ENCODE results near the gene SNRNP25.
"Not testable (repeated sequence)": the region's sequence is repeated elsewhere in the genome, so short reads cannot be mapped to it uniquely, and the experiment has no call there.

Gene SNRNP25

DNA sequence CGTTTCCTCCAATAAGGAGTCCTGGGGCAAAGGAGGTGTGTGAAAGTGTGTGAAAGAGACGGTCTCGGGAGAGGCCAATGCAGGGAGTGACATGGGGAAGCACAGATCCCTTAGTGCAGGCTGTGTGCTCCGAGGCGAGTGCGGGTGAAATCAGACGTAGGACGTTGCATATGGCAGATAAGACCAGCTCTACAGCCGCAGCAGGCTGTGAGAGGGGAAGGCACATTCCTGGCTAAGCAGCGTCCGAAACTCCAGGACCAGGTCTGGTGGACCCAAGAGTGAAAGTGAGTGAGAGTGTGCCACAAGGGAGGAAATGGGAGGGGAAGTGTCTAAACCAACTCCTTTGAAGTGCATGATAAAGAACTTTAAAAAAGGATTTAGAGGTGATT, 11.6 kb upstream of the SNRNP25 start:
- no peak for DNase-seq

DNA sequence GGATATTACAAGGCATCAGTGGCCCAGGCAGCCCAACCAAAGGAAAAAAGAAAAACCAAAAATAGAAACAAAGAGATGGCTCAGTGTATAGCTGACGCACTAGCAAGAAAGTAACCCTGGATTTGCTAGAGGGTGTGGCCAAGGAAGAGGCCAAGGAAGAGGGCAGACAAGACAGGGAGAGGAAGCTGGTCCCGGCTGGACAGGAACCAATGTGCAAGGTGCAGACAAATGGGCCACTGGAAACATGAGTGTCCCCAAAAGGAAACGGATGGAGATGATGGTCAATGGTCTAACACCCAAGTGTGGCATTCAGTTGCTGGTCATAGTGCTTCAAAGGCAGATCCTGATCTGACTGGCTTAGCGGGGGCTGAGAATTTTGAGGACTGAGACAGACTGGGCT, 10.9 kb upstream of the SNRNP25 start:
- no peak for DNase-seq

DNA sequence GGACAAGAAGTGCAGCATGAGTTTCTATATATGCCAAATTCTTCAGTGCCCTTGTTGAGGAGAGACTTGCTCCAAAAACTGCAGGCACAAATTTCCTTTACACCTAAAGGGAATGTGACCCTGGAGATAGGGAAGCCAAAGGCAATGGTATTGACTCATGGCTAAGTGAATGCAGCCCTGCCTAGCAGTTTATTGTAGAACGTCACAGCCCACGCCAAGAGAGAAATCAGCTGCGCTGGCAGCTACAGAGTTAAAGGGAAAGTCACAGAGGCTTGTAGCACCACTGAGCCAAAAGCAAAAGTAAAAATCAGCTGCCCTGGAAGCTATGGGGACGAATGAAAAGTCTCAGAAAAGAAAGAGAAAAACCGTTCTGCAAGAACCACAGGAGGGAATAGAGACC, 10.3 kb upstream of the SNRNP25 start:
- DNase-seq: no peak

DNA sequence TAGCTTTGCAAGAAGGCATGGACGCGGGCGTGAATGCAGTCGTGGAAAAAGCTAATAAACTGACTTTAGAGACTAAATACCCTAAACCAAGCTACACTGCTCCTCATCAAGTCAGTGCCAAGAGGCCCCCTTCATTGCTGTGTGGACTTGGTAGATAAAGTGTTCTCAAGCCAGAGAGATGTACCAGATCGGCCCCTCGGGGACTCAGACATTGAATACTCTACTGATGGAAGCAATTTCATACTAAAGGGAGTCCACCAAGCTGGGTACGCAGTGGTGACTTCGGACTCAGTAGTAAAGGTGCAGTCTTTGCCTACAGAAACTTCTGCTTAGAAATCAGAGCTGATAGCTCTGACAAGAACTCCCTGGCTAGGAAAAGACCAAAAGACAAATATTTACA, 9.0 kb upstream of the SNRNP25 start:
- no peak for DNase-seq

DNA sequence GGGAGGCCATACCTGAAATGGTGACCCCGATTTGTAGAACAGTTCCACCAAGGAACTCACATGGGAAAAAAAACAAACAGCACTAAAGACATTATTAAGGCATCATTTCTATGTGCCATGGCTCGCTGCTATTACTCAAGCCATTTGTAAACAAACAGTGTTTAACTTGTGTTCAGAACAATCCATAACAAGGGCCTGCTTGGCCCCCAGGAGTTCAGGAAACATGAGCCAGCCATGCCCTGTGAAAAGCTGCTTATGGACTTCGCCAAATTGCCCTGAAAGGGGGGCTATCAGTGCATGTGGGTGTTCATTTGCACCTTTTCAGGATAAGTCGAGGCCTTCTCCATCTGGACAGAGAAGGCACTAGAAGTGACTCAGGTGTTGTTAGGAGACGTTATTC, 8.2 kb upstream of the SNRNP25 start:
- DNase-seq: no peak

DNA sequence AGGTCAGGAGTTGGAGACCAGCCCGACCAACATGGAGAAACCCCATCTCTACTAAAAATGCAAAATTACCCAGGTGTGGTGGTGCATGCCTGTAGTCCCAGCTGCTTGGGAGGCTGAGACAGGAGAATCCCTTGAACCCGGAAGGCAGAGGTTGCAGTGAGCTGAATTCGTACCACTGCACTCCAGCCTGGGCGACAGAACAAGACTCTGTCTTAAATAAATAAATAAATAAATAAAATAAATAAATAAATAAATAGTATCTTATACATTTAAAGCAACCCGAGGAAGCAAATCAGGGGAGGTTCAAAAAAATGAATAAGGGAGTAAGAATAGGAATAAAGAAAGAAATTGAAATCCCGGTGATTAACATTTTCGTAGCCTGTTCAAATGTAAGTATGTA, 7.1 kb upstream of the SNRNP25 start:
- DNase-seq: not testable (repeated sequence)

DNA sequence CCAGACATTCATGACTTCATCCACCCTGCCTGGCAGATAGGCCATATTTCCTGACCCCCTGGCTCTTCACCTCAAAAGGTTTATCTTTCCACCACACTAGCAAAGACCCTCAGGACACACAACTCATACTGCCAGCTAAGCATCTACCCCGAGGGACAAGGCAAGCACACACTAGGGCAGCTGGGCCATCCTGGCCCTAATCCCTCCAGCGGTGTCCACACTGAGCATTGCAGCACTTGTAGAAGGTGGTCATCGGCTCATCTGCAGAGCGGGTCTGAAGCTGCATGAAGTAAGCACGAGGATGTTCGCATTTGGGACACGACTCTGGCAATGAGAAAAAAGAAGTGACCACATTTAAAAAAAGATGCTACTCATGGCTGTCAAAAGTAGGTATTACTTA, 6.4 kb upstream of the SNRNP25 start:
- DNase-seq: no peak

DNA sequence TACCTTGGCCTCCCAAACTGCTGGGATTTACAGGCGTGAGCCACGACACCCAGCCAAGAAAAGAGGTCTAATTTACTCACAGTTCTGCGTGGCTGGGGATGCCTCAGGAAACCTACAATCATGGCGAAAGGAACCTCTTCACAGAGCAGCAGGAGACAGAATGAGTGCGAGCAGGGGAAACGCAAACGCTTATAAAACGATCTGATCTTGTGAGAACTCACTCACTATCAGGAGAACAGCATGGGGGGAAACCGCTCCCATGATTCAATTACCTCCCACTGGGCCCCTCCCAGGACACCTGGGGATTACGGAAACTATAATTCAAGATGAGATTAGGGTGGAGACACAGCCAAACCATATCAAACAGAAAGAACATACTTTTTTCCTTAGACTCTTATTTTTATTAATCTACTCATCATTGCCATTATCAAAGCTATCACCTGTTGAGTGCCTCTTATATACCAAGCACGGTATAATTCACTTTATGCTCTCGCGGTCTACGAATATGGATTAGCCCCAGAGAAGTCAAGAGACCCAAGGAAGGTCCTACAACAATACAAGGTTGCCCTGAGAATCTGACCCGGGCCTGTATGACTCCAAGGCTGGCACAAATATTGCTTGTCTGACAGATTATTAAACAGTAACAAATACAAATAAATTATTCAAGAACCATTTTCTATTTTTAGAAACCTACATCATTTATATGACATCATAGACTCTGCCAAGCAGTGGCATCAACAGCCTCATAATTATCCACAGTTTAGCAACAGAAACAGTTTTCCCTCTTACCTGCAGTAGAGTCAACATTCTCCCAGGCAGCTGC, 2.6 kb upstream of the SNRNP25 start:
- no peak for DNase-seq

DNA sequence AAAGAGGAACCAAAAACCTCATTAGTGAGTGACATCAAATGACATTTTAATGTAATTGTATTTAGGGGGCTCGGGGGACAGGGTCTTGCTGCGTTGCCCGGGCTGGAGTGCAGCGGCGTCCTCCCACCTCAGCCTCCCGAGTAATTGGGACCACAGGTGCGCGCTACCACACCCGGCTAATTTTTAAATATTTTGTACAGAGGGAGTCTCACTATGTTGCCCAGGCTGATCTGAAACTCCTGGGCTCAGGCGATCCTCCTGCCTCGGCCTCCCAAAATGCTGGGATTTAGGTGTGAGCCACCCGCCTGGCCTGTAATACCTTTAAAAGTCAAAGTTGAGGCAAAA, 581 bp downstream of the SNRNP25 start:
- DNase-seq: no peak

DNA sequence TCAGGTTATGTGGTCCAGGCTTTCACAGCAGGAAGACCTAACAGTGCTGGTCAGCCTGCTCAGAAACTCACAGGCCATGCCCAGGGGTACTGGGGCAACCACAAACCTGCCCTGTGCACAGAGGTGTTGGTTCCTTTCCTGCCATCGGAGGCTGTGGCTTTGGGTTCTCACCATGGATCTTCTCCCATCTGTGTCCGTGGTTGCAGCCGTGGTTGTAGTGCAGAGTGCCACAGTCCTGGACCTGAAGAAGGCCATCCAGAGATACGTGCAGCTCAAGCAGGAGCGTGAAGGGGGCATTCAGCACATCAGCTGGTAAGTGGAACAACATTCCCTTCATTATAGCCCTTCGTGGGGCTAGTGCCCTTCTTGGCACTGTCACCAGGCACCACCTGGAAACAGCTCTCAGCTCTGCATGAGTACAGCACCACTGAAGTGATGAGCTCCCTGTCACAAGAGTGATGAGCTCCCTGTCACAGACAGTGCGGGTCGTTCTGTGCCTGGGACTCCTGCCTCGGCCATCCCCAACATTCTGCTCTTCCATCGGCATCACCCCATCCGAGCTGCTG, 2.0 kb downstream of the SNRNP25 start:
- no peak for DNase-seq

DNA sequence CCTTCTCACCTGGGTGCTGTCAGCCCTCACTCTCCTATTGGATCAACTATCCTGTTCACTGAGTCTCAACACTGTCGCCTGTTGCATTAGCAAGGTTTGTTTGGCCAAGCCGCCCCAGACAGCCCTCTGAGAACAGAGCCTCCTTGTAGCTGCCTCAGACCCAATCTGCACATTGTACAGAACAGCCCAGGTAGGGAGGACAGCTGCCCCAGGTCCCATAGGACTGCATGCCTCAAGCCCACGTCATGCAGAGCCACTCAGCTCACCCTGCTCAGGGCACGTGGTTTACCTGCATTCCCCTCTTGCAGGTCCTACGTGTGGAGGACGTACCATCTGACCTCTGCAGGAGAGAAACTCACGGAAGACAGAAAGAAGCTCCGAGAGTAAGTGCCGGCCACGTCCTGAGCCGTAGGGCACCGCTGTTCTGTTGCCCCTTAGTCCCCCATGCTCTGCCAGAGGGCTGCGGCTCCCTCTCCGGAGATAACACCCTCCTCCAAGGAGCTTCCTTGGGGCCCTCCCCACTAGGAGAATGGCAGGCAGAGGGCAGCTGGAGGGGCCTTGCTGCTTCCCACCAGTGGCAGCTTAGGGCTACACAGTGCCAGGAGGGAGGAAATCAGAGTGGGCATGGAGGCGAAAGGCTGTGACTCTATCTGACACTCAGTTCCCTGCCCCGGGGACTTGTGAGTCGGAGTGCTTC, 2.8 kb downstream of the SNRNP25 start:
- DNase-seq: no peak

DNA sequence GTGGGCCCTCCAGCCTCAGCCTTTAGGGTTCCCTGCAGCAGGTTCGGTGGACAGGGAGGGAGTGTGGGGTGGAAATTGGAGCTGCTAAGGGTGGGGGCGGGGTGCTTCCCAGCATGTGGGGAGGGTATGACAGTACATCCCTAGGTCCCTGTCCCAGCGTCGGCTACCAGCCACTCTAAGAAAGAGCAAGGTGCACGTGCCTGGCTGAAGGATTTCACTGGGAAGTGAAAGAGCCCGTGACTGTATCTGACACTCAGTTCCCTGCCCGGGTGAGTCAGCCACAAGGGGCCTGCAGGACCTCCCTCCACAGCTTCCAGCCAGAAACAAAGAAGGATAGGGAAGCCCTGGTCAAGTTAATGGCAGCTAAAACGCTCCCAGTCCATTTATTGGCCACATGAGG, 4.1 kb downstream of the SNRNP25 start:
- no peak for DNase-seq

DNA sequence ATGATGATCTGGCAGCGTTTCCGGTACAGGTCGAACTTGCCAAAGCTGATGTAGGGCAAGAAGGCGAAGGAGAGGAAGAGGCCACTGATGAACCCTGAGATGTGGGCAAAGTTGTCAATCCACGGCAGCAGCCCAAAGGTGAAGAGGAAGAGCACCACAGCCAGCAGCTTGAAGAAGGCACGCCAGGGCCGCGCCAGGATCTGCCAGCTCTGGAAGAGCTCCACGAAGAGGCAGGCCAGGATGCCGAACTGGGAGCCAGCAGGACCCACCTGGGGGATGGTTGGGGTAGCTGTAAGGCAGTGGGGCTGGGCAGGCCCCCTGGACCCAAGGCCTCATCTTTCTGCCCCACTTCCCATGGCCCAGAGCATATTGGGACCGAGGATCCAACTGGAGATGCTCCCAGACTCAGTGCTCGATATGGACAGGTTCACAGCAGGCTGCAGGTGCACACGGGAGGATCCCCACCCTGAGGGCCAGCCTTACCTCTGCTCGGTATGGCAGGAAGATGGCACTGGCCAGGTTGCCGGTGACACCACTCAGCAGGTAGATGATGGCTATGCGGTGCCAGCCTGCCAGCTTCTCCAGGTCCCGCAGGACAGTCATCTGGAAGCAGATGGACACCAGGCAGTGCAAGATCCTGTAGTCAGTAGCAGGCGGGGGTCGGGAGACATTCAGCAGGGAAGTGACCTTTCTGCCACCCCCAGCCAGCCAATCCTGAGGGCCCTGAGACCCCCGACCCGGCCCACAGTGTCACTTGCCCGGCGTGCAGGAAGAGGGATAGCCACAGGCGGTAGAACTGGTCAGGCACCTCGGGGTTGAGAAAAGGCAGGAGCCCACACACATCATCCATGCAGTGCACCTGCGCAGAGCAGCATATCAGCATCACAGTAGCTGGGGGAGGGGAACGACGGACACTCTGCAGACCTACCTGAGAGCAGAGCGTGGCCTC, 5.1 kb downstream of the SNRNP25 start:
- no peak for DNase-seq

DNA sequence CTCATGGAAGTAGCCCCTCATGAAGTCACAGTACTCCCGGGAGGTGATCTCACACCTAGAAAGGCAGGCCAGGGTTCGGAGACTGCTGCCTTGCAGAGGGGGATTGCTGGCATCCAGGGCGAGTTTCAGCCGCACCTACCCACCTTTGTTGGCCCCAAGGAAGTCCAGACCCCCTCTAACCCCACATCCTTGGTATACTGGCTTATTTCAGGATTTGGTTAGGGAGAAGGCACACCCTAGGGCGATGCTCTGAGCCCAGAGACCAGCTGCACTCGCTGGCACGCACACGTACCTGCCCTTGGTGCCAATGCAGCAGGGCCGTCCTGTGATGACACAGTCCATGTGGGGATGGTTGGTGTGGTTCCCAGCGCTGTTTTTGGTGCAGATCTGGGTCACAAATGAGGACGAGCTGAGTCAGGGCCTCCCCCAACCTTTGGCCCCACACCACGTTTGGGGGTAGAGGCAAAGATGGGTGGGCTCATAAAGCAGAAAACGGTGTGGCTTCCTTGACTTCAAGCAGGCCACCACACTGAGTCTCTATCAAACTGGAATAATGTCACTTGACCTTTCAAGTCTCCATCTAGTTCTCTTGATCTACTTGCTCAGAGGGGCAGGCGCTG, 5.9 kb downstream of the SNRNP25 start:
- no peak for DNase-seq

DNA sequence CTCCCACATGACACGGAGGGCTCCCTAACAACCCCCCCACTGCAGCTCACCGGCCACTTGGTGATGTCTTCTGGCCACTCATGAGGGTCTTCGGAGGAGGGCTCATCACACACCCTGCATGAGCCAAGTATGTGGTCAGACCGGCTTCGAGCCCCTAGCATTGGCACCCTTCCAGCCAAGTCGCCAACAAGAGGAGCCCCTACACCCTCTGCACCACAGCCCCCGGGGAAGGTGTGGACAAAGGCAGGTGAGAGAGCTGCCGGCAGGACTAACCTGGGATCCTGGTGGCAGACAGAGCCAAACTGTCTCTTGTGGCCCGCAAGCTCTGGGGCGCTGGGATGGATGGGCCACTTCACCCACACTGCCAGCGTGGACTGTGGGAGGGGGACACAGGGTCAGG, 6.5 kb downstream of the SNRNP25 start:
- no peak for DNase-seq

DNA sequence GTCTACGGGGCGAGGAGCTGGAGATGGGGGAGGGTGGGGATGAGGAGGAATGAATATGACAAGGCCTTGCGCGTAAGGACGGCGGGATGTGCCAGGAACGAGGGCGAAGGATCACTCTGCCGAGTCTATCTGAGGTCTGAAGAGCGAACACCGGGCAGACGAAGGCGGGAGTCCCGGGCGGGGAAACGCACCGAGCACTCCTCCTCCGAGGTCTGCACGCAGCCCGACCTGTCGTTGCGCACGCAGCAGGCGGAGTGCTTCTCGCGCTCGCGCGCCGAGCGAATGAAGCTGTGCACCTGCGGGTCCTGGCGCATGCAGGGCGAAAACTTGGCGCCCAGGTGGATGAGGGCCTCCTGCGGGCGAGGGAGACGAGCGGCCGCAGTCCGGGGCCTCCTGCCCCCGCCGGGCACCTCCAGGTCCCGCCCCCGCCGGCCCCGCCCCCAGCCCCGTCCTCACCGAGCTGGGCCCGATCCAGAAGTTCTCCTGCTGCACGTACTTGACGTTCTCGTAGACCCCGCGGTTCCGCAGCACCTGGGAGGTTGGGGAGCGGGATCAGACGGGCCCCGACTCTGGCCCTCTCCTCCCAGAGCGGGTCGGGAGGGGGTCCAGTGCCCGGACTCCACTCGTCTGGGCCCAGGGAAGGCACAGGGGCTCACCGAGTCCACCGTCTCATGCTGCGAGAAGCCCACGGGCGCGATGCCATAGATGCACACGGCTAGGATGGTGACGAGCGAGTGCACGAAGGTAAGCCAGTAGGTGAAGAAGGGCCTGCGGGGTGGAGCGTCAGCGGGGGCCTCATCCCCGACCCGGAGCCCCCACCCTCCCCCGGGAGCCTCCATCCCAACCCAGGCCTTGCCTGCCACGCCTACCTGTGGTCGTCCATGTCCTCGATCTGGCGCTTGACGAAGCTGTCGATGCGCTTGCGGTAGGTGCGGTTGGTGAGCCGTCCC, 7.6 kb downstream of the SNRNP25 start:
- DNase-seq: no peak

DNA sequence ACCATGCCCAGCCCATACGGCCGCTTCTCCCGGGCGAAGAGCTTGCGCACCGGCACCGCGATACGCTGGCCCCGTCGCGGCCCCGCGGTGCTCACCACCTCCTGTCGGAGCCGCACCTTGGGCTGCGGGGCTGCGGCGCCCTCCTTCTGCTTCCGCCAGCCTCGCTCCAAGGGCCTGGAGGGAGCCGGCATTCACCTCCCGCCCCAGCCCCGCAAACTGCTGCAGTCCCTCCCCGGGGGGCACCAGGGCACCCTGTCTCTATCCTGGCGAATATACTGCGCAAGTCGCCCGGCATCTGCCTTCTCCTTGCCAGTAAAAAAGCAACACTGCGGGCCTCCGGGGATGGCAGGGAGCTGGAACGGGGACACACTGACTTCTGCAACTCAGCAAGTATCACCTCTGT, 8.3 kb downstream of the SNRNP25 start:
- DNase-seq: no peak

DNA sequence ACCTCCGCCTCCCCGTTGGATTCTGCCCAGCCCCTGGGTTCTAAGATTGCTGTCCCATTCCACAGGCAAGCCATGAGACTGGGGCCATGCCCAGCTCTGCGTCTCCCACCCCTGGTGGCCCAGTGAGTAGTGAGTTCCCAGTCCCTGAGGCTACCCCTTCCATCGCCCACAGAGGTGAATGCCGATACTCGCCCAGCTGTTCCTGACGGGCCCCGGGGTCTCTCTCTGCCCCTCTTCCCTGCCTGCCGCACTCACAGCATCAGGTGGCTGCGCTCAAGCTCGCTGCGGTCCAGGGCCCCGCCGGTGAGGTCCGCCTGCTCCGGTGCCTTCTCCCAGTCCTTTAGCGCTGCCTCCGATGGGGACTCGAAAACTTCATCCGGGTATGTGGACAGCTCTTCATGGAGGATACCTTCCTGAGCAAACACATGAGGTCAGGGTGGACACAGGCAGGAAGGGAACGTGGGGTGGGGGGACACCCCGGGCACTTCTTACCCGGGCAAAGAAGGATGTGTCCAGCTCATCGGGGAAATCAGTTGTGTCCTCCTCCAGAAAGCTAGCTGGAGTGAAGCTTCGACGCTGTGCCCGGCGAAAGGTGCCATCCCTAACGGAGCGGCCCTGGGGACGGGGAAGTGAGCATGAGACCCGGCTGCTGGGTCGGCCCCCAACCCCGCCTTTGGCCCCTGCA, 8.8 kb downstream of the SNRNP25 start:
- DNase-seq: no peak

DNA sequence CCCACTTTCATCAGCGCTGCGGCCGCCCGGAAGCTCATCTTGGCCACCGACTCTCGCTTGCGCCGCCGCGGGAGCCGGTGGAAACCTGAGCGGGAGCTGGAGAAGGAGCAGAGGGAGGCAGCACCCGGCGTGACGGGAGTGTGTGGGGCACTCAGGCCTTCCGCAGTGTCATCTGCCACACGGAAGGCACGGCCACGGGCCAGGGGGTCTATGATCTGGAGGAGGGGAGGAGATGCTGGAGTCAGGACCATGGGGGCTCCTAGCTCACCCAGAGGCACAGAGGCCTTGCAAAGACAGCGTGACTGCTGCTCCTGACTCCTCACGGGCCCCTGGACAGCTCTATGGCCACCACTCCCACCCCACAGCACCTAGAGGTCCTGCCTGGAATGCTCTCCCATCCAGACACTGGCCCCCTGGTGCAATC, 9.4 kb downstream of the SNRNP25 start:
- no peak for DNase-seq

DNA sequence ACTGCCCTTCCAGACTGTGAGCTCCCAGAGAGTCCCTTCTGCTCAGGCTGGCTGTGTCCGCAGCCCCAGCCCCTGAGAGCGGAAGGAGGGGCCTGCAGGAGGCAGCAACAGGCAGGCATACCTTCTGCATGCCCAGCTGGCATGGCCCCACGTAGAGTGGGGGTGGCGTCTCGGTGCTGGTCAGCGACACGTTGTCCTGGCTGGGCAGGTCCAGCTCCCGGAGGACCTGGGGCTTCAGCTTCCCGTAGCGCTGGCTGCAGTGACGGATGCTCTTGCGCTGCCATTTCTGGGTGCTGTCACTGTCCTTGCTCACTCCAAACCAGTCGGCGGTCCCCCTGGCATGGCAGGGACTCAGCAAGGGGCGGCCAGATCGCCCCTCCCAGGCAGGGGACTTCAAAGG, 9.8 kb downstream of the SNRNP25 start:
- no peak for DNase-seq
